HK-2 (cell line): ENCODE results near the gene TMEM253.

Experiments used
- DNase-seq: peaks from one replicate; pipeline ENCODE4 v3.0.0-alpha.2; 2018; ENCODE audit not compliant: unreplicated experiment

TMEM253 gene

DNA sequence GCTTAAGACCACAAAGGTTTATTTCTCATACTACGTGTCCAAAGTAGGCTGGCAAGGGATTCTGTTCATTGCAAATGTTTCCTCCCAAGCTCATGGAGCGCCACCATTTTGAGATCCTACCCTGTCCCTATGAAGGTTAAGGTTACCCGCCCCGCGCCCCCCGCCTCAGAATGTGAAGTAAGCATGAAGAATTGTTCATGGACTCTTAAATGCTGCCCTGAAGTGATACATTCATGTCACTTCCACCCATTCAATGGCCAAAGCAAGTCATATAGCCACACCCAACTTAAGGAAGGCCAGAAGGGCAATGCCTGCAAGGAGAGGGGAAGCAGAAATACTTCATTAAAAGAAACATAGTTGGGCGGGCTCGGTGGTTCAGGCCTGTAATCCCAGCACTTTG is 4.2 kb downstream of the TMEM253 start:
- no peak for DNase-seq

DNA sequence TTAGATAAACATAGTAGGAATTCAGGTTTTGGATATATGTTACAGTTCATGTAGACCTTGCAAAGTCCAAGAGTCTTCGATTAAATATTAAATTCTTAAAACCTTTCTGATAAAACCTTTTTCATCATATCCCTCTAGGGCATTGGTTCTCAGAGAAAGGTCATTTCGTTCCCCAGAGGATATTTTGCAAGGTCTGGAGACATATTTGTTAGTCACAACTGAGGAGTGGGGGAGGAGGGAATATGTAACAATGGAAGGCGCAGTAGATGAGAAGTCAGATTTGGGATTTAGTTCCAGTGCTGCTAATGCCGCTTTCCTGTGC is 5.3 kb downstream of the TMEM253 start:
- no peak for DNase-seq

DNA sequence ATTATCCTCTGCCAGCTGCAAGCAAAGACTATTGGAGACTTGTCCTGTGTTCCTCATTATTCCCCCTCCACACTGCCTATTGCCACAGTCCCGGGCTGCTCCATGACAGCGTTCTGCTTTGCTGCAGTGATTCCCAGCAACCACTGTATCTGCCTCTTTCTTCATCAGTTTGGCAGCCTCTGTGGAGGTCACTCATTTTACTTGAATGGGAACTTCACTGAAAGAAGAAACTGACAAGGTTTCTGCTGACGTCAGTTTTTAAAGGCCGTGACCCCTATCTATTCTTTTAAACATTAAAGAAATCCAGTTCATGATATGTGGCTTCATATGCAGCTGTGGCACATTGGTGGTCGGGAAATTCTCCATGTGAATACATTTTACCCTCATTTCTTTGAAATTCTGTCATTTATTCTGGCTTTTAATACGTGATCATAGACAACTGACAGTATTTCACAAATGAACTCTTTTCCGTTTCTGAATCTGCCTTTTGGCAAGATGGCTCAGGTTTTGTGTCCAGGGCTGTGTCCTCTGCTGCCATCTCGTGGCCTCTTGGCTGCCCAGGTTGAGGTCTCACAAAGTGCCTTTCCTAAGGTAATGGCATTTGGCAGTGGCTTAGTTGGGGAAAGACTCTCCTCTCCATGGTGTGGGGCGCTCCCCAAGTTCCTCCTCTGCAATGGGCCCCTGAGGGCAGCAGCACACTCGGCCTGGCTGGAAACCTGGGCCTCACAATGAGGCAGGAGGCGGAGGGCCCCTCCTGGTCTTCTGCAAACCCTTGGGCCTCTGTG is 5.8 kb downstream of the TMEM253 start:
- peak; percentile 72 for DNase-seq

DNA sequence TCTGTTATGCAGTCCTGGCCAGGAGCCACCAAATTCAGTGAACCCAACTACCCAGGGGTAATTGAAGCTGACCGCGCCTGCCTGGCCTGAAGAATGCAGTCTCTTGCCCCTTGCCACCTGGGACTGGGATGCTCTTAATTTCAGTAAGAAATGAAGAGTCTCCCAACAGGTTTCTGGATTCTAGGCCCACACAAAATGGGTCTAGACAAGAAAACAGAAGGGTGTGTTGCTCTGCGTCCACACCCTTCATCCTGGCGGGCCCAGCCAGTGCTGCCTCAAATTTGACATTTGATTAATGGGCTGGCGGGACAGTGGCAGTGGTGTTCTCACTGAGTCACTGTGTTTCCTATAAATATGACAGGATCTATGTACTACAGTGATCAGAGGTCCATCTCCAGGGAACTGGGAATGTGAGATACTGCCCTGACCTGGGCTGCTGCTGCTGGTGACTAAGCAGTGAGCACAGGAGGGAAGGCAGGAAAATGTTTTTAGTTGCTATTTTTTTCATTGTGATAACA is 6.5 kb downstream of the TMEM253 start:
- DNase-seq, result no peak

DNA sequence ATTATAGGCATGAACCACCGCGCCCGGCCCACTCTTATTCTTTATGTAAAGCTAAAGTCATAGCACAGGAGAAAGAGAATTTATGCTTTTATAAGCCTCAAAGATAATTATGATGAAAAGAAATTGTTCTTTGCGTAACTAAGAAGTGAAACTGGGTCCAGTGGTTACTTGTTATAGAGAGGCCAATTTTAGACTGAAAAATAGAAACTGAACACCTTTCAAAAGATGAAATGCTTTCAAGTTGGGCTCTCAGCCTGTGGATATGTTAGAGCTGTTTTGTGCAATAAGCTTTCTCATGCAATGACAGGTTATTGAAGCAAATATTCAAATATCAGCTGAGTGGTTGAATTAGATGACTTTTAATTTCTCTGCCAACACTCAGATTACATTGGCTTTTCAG is 7.9 kb downstream of the TMEM253 start:
- DNase-seq, result no peak

DNA sequence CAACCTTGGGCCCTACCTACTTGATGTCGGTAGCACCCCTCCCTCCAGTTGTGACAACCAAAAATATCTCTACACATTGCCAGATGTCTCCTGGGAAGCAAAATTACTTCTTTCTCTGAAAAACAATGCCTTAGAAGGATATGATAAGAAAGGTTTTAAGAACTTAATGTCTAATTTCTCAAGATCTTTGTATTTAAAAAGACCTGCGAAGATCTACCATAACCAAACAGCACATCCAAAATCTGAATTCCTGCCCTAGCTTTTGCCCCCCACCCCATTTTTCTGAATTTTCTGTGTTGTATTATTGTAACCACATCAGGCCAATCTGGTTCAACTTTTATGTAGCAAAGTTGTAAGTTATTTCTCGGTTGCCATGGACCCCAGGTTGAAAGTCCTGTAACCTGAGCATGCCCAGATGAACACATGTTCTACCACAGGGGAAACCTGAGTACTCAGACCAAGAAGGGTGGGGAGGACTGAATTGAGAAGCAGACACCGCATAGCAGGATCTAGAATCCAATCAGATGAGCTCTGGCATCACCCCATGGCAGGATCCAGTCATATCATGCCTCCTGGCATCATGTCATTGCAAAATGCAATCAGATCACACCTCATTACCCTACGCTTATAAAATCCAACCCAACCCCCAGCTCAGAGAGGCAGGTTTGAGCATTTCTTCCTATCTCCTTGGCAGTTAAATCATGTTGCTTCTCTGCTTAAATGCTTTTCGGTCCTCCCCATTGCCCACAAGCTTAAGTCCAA is 8.7 kb downstream of the TMEM253 start:
- DNase-seq, result no peak

DNA sequence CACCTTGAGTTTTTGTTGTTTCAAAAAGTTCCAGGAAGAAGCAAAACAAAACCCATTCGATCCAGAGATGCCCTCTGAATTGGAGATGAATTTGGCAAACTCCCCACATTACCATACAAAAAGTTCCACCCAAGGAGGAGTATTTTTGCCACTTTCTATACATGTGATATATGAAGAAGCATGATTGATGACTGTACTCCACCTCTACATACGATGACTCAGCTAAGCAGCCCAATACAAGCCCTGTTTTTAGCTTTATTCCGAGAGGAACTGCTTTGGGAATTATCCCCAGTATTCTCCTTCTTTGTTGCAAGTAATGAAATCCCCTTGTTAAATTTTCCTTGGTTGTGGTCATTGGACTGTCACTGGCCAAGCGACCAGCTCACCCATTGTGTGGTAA is 11.4 kb downstream of the TMEM253 start:
- no peak for DNase-seq

DNA sequence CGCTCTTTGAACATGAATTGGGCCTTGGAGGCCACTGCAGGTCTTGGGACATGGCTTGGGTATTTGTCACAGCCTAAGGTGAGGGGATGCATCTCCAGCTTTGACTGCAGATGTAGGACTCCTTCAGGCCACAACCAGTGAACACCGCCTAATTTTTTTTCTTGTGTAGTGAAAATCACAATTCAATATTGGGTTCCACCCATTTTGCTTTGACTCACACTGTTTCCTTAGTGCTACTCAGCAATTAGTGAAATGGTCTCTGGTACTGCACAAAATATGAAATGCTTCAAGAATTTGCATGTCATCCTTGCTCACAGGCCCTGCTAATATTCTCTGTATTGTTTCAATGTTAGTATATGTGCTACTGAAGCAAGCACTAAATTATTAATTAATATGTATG is 12.5 kb downstream of the TMEM253 start:
- DNase-seq, result no peak

DNA sequence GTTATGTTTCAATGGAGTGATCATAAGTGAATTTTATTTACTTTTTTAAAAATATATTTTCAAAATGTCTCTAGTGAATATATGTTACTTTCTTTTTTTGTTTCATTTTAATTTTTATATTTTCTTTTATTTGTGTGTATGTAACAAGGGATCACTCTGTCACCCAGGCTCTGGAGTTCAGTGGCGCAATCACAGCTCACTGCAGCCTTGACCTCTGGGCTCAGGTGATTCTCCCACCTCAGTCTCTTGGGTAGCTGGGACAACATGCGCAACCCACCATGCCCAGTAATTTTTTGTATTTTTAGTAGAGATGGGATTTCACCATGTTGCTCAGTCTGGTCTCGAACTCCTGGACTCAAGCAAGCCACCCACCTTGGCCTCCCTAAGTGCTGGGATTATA is 18.1 kb downstream of the TMEM253 start:
- DNase-seq, result no peak

DNA sequence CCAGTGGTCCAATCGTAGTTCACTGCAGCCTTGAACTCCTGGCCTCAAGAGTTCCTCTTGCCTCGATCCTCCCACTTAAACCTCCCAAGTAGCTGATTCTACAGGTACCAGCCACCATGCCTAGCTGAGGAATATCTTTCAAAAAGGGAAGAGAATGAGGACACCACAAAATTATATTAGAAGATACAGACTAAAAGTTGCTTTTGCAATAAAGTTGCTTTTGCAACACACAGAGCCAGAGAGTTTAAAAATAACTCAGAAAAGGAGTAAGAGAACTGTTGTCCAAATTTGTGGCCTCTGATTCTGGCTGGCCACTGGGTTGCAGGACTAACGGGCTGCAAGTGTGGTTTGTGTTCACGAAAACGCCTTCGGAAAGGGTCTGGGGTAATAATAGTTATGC is 19.8 kb downstream of the TMEM253 start:
- DNase-seq, result no peak

DNA sequence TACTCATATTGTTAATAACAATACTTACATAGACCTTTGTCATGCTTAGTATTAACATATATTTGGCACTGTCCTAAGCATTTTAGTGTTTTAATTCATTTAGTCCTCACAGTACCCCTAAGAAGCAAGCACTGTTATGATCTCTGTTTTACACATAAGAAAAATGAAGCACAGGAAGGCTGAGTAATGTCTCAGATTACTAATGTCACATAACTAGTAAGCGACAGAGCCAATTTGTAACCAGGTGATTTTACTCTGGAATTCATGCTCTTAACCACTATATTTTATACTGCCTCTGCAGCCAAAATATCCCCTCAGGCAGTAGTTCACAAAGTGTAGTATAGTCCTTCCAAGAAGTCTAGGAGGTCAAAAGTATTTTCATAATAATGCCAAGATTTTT is 20.3 kb downstream of the TMEM253 start:
- DNase-seq, result no peak

DNA sequence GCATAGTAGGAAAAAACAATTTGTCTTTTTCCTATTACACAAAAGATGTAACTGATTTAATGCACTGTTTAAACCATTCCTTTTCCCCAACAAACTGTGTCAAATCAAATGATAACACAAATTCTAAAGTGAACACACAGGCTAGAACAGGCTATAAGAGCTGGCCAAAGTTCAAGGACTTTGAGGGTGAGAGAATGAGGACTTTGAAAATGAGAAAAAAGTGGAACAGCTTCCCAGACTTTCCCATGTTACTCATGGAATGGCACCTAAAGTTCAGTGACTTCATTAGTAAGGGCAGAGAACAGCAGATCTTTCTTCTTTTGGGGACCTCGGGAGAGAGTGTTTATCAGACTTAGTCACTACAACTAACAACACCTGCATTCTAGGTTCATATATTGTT is 22.6 kb downstream of the TMEM253 start:
- DNase-seq, result no peak

DNA sequence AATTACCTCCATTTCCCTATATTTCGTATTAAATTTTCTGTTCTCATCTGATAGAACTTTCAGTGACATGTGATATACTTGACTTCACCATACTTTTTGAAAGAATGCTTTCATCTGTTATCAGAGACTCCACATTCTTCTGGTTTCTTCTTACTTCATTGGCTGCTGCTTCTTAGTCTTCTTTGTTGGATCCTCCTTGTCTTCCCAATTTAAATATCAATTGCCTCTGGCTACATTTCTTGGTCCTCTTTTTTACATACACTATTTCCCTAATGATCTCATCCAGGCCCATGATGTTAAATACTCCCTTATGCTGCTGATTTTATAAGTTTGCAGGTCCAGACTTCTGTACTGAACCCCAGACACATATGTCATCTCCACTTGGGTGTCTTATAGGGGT is 33.0 kb downstream of the TMEM253 start:
- no peak for DNase-seq

DNA sequence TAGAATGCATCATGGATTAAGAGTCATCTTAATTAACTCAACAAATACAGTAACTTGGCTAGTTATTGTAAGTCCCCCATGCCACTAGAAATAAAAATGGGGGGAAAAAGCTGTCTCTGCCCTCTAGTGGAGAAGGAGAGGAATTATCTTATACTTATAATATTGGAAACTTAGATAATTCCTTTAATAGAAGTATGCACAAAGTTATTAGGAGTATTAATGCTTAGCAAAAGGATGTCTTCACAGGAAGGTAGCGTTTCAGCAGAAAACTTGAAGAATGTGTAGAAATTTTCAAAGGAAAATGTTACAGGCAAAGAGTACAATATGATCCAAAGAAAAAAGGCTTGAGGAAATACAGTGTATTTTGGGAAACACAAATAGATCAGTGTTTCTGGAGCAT is 35.2 kb downstream of the TMEM253 start:
- no peak for DNase-seq

DNA sequence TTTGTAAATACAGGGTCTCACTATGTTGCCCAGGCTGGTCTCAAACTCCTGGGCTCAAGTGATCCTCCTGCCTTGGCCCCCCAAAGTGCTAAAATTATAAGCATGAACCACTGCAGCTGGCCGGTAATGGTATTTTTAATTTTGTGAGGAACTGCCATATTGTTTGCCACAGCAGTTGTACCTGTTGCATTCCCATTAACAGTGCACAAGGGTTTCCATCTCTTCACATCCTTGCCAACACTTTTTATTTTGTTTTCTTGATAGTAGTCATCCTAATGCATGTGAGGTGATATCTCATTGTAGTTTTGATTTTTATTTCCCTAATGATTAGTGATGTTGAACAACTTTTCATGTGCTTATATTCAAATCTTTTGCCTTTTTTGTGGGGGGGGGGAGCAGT is 41.5 kb downstream of the TMEM253 start:
- DNase-seq, result no peak

DNA sequence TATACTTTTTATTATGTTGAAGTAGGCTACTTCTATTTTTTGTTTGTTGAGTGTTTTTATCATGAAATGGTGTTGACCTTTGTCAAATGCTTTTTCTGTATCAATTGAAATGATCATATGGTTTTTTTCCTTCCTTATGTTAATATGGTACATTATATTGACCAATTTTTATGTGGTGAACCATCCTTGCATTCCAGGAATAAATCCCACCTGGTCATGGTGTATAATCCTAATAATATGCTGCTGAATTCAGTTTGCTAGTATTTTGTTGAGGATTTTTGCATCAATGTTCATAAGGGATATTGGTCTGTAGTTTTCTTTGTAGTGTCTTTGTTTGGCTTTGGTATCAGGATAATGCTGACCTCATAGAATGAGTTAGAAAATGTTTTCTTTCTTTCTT is 44.6 kb downstream of the TMEM253 start:
- DNase-seq, result no peak

DNA sequence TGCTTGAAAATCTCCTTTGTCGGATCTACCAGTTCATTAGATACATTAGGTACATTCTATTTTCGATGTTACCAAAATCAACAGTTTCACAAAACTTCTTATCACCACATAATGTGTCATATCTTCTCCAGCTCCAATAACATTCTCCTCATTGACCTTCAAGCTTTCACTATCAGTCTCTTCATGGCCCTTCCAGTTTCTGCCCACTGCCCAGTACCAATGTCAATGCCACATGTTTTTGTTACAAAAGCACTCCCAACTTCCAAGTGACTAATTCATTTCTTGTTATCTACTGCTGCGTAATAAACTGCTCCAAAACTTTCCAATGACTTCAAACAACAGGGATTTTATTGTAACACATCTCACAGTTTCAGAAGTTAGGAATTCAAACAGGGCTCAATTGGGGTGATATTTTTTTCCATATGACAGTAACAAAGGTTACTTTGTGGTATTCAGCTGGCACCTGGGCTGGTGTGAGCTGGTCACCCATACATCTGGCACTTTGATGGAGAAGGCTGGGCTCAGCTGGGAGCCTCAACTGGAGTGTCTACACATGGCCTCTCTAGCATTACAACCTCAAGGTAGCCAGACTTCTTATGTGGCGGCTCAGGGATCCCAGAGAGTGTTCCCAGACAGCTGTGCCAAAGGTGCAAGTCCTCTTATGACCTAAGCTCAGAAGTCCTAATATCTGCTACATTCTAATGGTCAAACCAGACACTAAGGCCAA is 48.9 kb downstream of the TMEM253 start:
- DNase-seq, result no peak
